ENCODE results near the gene TTLL5. TPM values are rescaled to one million over a fixed set of nuclear protein-coding genes. Genes with fewer than 3 reads are reported as not detected.

Gene TTLL5
- total and polyA plus RNA-seq, 2 of the 4 experiments (the other 2 are of a cell fraction) = 11.9 to 16.7 TPM

DNA sequence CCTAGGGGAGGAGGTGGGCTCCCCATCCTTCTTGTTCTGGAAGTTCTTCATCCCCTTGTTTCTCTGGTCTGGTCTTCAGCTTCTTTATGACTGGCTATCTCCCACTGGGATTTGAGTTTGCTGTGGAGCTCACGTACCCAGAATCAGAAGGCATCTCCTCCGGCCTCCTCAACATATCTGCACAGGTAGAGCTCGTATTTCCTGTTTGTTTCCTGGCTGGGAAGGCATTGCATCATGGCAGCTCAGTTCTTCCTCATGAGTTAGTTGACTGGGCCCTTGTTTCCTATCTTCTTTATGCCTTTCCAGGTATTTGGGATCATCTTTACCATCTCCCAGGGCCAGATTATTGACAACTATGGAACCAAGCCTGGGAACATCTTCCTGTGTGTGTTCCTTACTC is 20.2 kb upstream of the TTLL5 start:
- dilution Hi-C loops (cut with HindIII; ENCODE audit: low sequenced_read_pairs, unreplicated experiment) = no loop called here
- no peak overlapping the region for H3K23ac ChIP-seq (ENCODE audit: low read depth, low read length)
- no peak overlapping the region for H3K56ac ChIP-seq (ENCODE audit: extremely low read depth, insufficient read depth, low read length)
- H3K14ac ChIP-seq (replicated peaks; ENCODE audit: low read depth, low read length) = no peak overlapping the region
- intact Hi-C loops (cut with micrococcal nuclease) = no loop called here
- H4K20me1 ChIP-seq (ENCODE audit: insufficient read depth, low read length) = peaks cover under 1% of the 10 kb centered on the region; the same call in 1 of the 2 replicates
- H3K27ac ChIP-seq (ENCODE audit: insufficient read depth, low read length) = no peak overlapping the region
- H4K5ac ChIP-seq (ENCODE audit: low read depth, low read length) = no peak overlapping the region
- H3K9ac ChIP-seq (ENCODE audit: low read depth, low read length) = no peak overlapping the region
- no peak overlapping the region for H3K4ac ChIP-seq (ENCODE audit: low read depth, low read length)
- peaks cover 8% of the 10 kb centered on the region for H3K9me1 ChIP-seq (ENCODE audit: insufficient read depth, low read length)
- no peaks in the 10 kb centered on the region for H3K36me3 ChIP-seq (ENCODE audit: control insufficient read depth, insufficient read depth, low read length)
- peaks cover 8% of the 10 kb centered on the region for H3K4me1 ChIP-seq (ENCODE audit: control insufficient read depth, insufficient read depth, low read length)
- WGBS, 2 experiments (ENCODE audit: extremely low coverage in 2 of 2, insufficient read length in 1 of 2) = no CpG with 5 or more reads among the region's 3 CpGs
- no peak overlapping the region for H2BK15ac ChIP-seq (ENCODE audit: low read depth, low read length)
- no peak overlapping the region for H3K4me2 ChIP-seq (ENCODE audit: low read depth, low read length)
- ChIA-PET POLR2A (ENCODE audit: unreplicated experiment) (no interaction called here), CTCF (no interaction called here)
- TF ChIP-seq CHD1 (IDR thresholded peaks at IDR 0.05; ENCODE audit: low read depth, low read length) (no peak), RFX5 (IDR thresholded peaks at IDR 0.05; ENCODE audit: low read depth, low read length) (no peak), SMC3 (IDR thresholded peaks at IDR 0.05; ENCODE audit: low read depth, low read length) (no peak), BHLHE40 (IDR thresholded peaks at IDR 0.05; ENCODE audit: low read depth, low read length) (no peak), CEBPB (IDR thresholded peaks at IDR 0.05; ENCODE audit: low read depth, low read length) (no peak), RAD21 (IDR thresholded peaks at IDR 0.05; ENCODE audit: low read length) (no peak), NFE2L2 (IDR thresholded peaks at IDR 0.05; ENCODE audit: low read depth, low read length) (no peak), CTCF (conservative IDR thresholded peaks at IDR 0.05; ENCODE audit: low read depth, low read length) (no peak), POLR2A (IDR thresholded peaks at IDR 0.05; ENCODE audit: low read depth, low read length) (no peak), RCOR1 (IDR thresholded peaks at IDR 0.05; ENCODE audit: insufficient replicate concordance, low read length) (no peak), MAZ (IDR thresholded peaks at IDR 0.05; ENCODE audit: borderline replicate concordance, low read depth, low read length) (no peak), MXI1 (IDR thresholded peaks at IDR 0.05; ENCODE audit: borderline replicate concordance, low read depth, low read length) (no peak), MAFK (IDR thresholded peaks at IDR 0.05; ENCODE audit: low read depth, low read length) (no peak), FOS (IDR thresholded peaks at IDR 0.05; ENCODE audit: low read depth, low read length) (no peak), USF2 (IDR thresholded peaks at IDR 0.05; ENCODE audit: low read depth, low read length) (no peak)
- TF ChIP-seq, protein P1, sequence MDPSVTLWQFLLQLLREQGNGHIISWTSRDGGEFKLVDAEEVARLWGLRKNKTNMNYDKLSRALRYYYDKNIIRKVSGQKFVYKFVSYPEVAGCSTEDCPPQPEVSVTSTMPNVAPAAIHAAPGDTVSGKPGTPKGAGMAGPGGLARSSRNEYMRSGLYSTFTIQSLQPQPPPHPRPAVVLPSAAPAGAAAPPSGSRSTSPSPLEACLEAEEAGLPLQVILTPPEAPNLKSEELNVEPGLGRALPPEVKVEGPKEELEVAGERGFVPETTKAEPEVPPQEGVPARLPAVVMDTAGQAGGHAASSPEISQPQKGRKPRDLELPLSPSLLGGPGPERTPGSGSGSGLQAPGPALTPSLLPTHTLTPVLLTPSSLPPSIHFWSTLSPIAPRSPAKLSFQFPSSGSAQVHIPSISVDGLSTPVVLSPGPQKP (IDR thresholded peaks at IDR 0.05; ENCODE audit: borderline replicate concordance, low read depth, low read length) = no peak
- H2BK120ac ChIP-seq (ENCODE audit: low read depth, low read length) = no peak overlapping the region
- no peak overlapping the region for H4K91ac ChIP-seq (ENCODE audit: insufficient read depth, low read depth, low read length)
- no peak overlapping the region for H2BK5ac ChIP-seq (ENCODE audit: low read depth, low read length, poor library complexity, severe bottlenecking)
- H2AK5ac ChIP-seq (ENCODE audit: low read depth, low read length) = no peak overlapping the region
- in situ Hi-C loops (cut with MboI; ENCODE audit: low sequenced_read_pairs) = no loop called here
- no peak overlapping the region for H2AFZ ChIP-seq (replicated peaks; ENCODE audit: low read length, poor library complexity)
- H3K27me3 ChIP-seq (ENCODE audit: control insufficient read depth, insufficient read depth, low read length) = no peaks in the 10 kb centered on the region
- H3K79me1 ChIP-seq (ENCODE audit: low read depth in 1 of 2, low read length in 2 of 2) = no peaks in the 10 kb centered on the region; a peak in 1 of 4 replicates
- no peak overlapping the region for H3K18ac ChIP-seq (ENCODE audit: low read depth, low read length)
- no peaks in the 10 kb centered on the region for H3K9me3 ChIP-seq (ENCODE audit: control insufficient read depth, insufficient read depth, low read length)
- H2AK9ac ChIP-seq (replicated peaks; ENCODE audit: low read depth, low read length, poor library complexity) = no peak overlapping the region
- H3K4me3 ChIP-seq (ENCODE audit: insufficient read depth, low read depth, low read length) = no peak overlapping the region
- no TSS peak for BruUV-seq (replicated peaks)
- no peak for ATAC-seq (ENCODE audit: low read depth)
- no peak overlapping the region for H2BK20ac ChIP-seq (ENCODE audit: low read depth, low read length)
- DNase-seq = no peak
- no peak overlapping the region for H4K8ac ChIP-seq (ENCODE audit: low read depth in 2 of 2, low read length in 2 of 2)
